Caco-2 (cell line): ENCODE results near the gene LRRC36. TPM values are rescaled to one million over a fixed set of nuclear protein-coding genes. Genes with fewer than 3 reads are reported as not detected.
A peak's percentile ranks its signal among the peaks of the same experiment; 100 is the strongest.

ENCODE experiments used
- BruUV-seq: library from RNA; stranded (reverse); fragments of 400-500 nt; replicated peaks from 2 replicates; lab custom pipeline; 2021; lab: Mats Ljungman, UMichigan
- CTCF ChIA-PET: fragments of 300-600 bp; sonication (Branson Sonifier 250); formaldehyde crosslinking; loops from one replicate; lab custom pipeline; 2022; ENCODE audit warnings: antibody characterized with exemption; lab: Charles Lee
- POLR2A ChIA-PET: fragments of 300-600 bp; sonication (Branson Sonifier 250); formaldehyde crosslinking; loops from one replicate; lab custom pipeline; 2022; ENCODE audit warnings: antibody characterized with exemption; lab: Charles Lee
- DNase-seq, 2 experiments: peaks; one replicate each; pipeline versions ENCODE4 v3.0.0 to v3.0.0-alpha.2; 2020 to 2022
- H3K27me3 ChIP-seq: replicated peaks from 2 replicates; pipeline ENCODE4 v1.6.0; 2011; ENCODE audit warnings: low read length; ENCODE audit not compliant: control insufficient read depth, insufficient read depth
- H3K36me3 ChIP-seq: 2 replicates; pipeline ENCODE4 v1.5.1; 2011; ENCODE audit warnings: low read length; ENCODE audit not compliant: control insufficient read depth, insufficient read depth
- H3K4me1 ChIP-seq: fragments of 250-450 bp; sonication (Bioruptor Pico); 2 replicates; pipeline ENCODE4 v1.5.1; 2020; ENCODE audit warnings: mild to moderate bottlenecking
- H3K4me3 ChIP-seq: 2 replicates; pipeline ENCODE4 v1.5.1; 2011; ENCODE audit warnings: low read depth, mild to moderate bottlenecking, control low read depth, low read length
- H3K9me3 ChIP-seq: fragments of 250-450 bp; sonication (Bioruptor Pico); 2 replicates; pipeline ENCODE4 v1.5.1; 2020; ENCODE audit warnings: mild to moderate bottlenecking, moderate library complexity
- H3K27ac Mint-ChIP-seq: one replicate; pipeline ENCODE4 v1.8.0; 2022; ENCODE audit warnings: mixed read lengths; ENCODE audit not compliant: unreplicated experiment
- H3K27me3 Mint-ChIP-seq: one replicate; pipeline ENCODE4 v1.8.0; 2022; ENCODE audit warnings: mixed read lengths; ENCODE audit not compliant: insufficient read depth, unreplicated experiment
- H3K36me3 Mint-ChIP-seq: one replicate; pipeline ENCODE4 v1.8.0; 2022; ENCODE audit warnings: mild to moderate bottlenecking, mixed read lengths; ENCODE audit not compliant: insufficient read depth, unreplicated experiment
- H3K4me1 Mint-ChIP-seq: one replicate; pipeline ENCODE4 v1.8.0; 2022; ENCODE audit warnings: low read depth, mixed read lengths; ENCODE audit not compliant: unreplicated experiment
- H3K4me3 Mint-ChIP-seq: one replicate; pipeline ENCODE4 v1.8.0; 2022; ENCODE audit warnings: mild to moderate bottlenecking, moderate library complexity, mixed read lengths; ENCODE audit not compliant: unreplicated experiment
- H3K9me3 Mint-ChIP-seq: one replicate; pipeline ENCODE4 v1.8.0; 2022; ENCODE audit warnings: mixed read lengths; ENCODE audit not compliant: unreplicated experiment
- CTCF ChIP-seq, 2 experiments: fragments of 200-600 bp in 1 of 2; IDR thresholded peaks; 1 replicate in 1 of 2; 2 replicates in 1 of 2; pipeline versions ENCODE4 v1.5.1 to v1.8.0; 2011 to 2022; ENCODE audit warnings: antibody characterized with exemption in 1 of 2, control low read depth in 1 of 2, inconsistent platforms in 1 of 2, low read depth in 1 of 2, low read length in 1 of 2, mild to moderate bottlenecking in 1 of 2, moderate library complexity in 1 of 2; ENCODE audit not compliant: insufficient read depth in 1 of 2, severe bottlenecking in 1 of 2, unreplicated experiment in 1 of 2
- intact Hi-C: fragments of 100-400 bp; cut with micrococcal nuclease; formaldehyde crosslinking; loops from one replicate; pipeline ENCODE4 v1.10.0; 2022; ENCODE audit not compliant: unreplicated experiment
- total RNA-seq: library from RNA; stranded (reverse); gene quantifications from 2 replicates; pipeline ENCODE4 v1.2.3, GENCODE V29; 2022

Gene LRRC36
- total RNA-seq, 1 experiment from 2014 or later: not detected

GRCh38 chr16:67433131-67433719, 106.6 kb downstream of the LRRC36 start:
- Histone ChIP-seq H3K4me1 (peaks cover 19% of the 10 kb centered on the region), H3K27me3 (no peaks in the 10 kb centered on the region), H3K4me3 (no peak overlapping the region), H3K36me3 (peaks cover 2% of the 10 kb centered on the region; the same call in 1 of the 2 replicates), H3K9me3 (no peaks in the 10 kb centered on the region)
- ChIA-PET POLR2A (interaction anchor here (0.6 kb wide), 2 partner anchors 145 to 186 kb away, joined by 3 to 5 read pairs; no protein-coding TSS in a partner anchor), CTCF (interaction anchor here (0.7 kb wide), 2 partner anchors 76 to 95 kb away, joined by 3 to 4 read pairs; partner anchors contain the start of gene RIPOR1)
- Mint-ChIP-seq H3K4me3 (no peak overlapping the region), H3K9me3 (no peaks in the 10 kb centered on the region), H3K27me3 (no peaks in the 10 kb centered on the region), H3K27ac (peak overlapping the region; percentile 8), H3K36me3 (peaks cover 11% of the 10 kb centered on the region), H3K4me1 (no peaks in the 10 kb centered on the region)
- intact Hi-C loops: loop anchor here (5.0 kb wide), 1 partner anchor 49 kb away; the partner anchor contains the start of genes AGRP and ATP6V0D1
- TF ChIP-seq CTCF (IDR thresholded peaks at IDR 0.05; ENCODE audit: insufficient read depth in 1 of 2, low read depth in 1 of 2, low read length in 1 of 2, severe bottlenecking in 1 of 2, unreplicated experiment in 1 of 2): no peak
- no peak for DNase-seq
- BruUV-seq: no TSS peak

Other genes with a start within 250 kb of the LRRC36 start
- gene PHAF1, start 216.9 kb upstream of the LRRC36 start, total RNA-seq: 34.4 and 38.5 TPM in 2 replicates
- 11.6 and 11.7 TPM in 2 replicates for gene B3GNT9, start 175.8 kb upstream of the LRRC36 start, total RNA-seq
- 16.8 and 18.3 TPM in 2 replicates for gene TRADD, start 166.9 kb upstream of the LRRC36 start, total RNA-seq
- 27.6 and 31.5 TPM in 2 replicates for gene FBXL8, start 166.9 kb upstream of the LRRC36 start, total RNA-seq
- 39.4 and 52.0 TPM in 2 replicates for gene HSF4, start 162.1 kb upstream of the LRRC36 start, total RNA-seq
- gene NOL3, start 156.3 kb upstream of the LRRC36 start, total RNA-seq: 17.4 and 22.4 TPM in 2 replicates
- gene MATCAP1, start 142.9 kb upstream of the LRRC36 start, total RNA-seq: 22.2 and 28.6 TPM in 2 replicates
- gene EXOC3L1, start 136.7 kb upstream of the LRRC36 start, total RNA-seq: 0.61 and 0.72 TPM in 2 replicates
- 113 and 115 TPM in 2 replicates for gene E2F4, start 134.7 kb upstream of the LRRC36 start, total RNA-seq
- gene ELMO3, start 127.7 kb upstream of the LRRC36 start, total RNA-seq: 27.8 and 28.7 TPM in 2 replicates
- 63.8 and 69.7 TPM in 2 replicates for gene TMEM208, start 99.7 kb upstream of the LRRC36 start, total RNA-seq
- 59.1 and 69.0 TPM in 2 replicates for gene FHOD1, start 79.3 kb upstream of the LRRC36 start, total RNA-seq
- 2.3 and 2.4 TPM in 2 replicates for gene SLC9A5, start 77.8 kb upstream of the LRRC36 start, total RNA-seq
- gene PLEKHG4, start 47.3 kb upstream of the LRRC36 start, total RNA-seq: 91.0 and 96.4 TPM in 2 replicates
- not detected in 2 replicates for gene KCTD19, start 74 bp upstream of the LRRC36 start, total RNA-seq
- 0.39 and 0.56 TPM in 2 replicates for gene TPPP3, start 66.7 kb downstream of the LRRC36 start, total RNA-seq
- 1.0 and 1.3 TPM in 2 replicates for gene ZDHHC1, start 89.7 kb downstream of the LRRC36 start, total RNA-seq
- 11.3 and 12.3 TPM in 2 replicates for gene HSD11B2, start 104.3 kb downstream of the LRRC36 start, total RNA-seq
- 107 and 110 TPM in 2 replicates for gene ATP6V0D1, start 154.3 kb downstream of the LRRC36 start, total RNA-seq
- gene AGRP, start 156.7 kb downstream of the LRRC36 start, total RNA-seq: not detected in 2 replicates
- 87.9 and 90.4 TPM in 2 replicates for gene RIPOR1, start 202.0 kb downstream of the LRRC36 start, total RNA-seq
- gene CTCF, start 235.7 kb downstream of the LRRC36 start, total RNA-seq: 60.8 and 67.8 TPM in 2 replicates